Measurements from ENCODE around the gene ANGPTL7. TPM values are rescaled to one million over a fixed set of nuclear protein-coding genes. Genes with fewer than 3 reads are reported as not detected.

ANGPTL7 gene
- total RNA-seq, 2 experiments from 2014 or later = not detected

DNA sequence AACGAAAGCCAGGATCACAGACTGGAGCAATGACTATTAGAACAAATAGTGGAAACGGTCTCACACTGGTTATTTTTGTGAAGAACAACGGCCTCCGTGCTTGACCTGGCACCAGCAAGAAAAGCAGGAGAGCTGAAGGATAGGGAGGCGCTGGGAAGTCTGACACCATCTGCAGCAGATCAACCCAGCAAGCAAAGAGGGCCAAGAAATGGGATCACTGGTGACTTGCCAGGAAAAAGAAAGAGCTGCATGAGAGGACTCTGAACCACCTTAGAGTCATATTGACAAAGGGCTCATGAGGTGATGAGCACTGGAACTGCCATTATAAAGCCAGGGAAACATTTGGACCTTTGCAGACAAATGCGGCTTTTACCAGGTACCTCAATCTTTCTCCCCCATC is 48.2 kb downstream of the ANGPTL7 start:
- peak overlapping the region; percentile 55 for H3K27ac Mint-ChIP-seq
- TF ChIP-seq, protein P1, sequence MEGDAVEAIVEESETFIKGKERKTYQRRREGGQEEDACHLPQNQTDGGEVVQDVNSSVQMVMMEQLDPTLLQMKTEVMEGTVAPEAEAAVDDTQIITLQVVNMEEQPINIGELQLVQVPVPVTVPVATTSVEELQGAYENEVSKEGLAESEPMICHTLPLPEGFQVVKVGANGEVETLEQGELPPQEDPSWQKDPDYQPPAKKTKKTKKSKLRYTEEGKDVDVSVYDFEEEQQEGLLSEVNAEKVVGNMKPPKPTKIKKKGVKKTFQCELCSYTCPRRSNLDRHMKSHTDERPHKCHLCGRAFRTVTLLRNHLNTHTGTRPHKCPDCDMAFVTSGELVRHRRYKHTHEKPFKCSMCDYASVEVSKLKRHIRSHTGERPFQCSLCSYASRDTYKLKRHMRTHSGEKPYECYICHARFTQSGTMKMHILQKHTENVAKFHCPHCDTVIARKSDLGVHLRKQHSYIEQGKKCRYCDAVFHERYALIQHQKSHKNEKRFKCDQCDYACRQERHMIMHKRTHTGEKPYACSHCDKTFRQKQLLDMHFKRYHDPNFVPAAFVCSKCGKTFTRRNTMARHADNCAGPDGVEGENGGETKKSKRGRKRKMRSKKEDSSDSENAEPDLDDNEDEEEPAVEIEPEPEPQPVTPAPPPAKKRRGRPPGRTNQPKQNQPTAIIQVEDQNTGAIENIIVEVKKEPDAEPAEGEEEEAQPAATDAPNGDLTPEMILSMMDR (IDR thresholded peaks at IDR 0.05) = no peak
- POLR2A ChIA-PET = interaction anchor here (1.1 kb wide), 1 partner anchor 139 kb away, joined by 3 read pairs; no protein-coding TSS in a partner anchor

DNA sequence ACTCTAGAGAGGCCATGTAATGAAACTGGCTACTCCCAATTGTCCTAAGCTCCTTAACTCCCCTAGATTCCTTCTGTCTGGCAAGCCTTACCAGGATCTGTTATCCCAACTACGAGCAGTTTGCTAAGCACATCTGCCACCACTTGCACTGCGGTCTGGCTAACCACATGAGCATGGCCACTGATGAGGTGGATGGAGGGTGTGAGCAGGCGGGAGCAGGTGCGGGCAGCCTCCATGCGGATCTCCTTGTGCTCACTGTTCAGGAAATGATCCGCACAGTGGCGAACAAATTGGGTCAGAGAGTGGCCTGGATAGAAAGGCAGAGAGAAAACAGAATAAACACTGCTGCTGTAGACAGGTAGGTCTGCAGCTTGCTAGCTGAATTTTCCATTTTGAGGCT is 49.2 kb downstream of the ANGPTL7 start:
- TF ChIP-seq, protein P1 (IDR thresholded peaks at IDR 0.05) = no peak
- no peak overlapping the region for H3K27ac Mint-ChIP-seq
- ATAC-seq (no peak), DNase-seq (no peak)
- no peaks in the 10 kb centered on the region for H3K9me3 Mint-ChIP-seq
- intact Hi-C loops (cut with micrococcal nuclease) = no loop called here
- H3K4me3 Mint-ChIP-seq = no peak overlapping the region
- H3K27me3 Mint-ChIP-seq = no peaks in the 10 kb centered on the region
- ChIA-PET CTCF (interaction anchor here (1.1 to 1.6 kb wide), 2 partner anchors 24 to 200 kb away, joined by 3 to 4 read pairs; partner anchors contain the start of gene MTOR), POLR2A (no interaction called here)
- peaks cover 33% of the 10 kb centered on the region for H3K36me3 Mint-ChIP-seq (ENCODE audit: low read depth)
- H3K4me1 Mint-ChIP-seq (ENCODE audit: low read depth) = peaks cover 8% of the 10 kb centered on the region

More for the DNA sequence above, 48.2 kb downstream of the ANGPTL7 start:
- Mint-ChIP-seq H3K36me3 (ENCODE audit: low read depth) (peaks cover 38% of the 10 kb centered on the region), H3K4me3 (no peak overlapping the region), H3K4me1 (ENCODE audit: low read depth) (peaks cover 8% of the 10 kb centered on the region), H3K9me3 (no peaks in the 10 kb centered on the region), H3K27me3 (no peaks in the 10 kb centered on the region)
- no peak for DNase-seq
- intact Hi-C loops (cut with micrococcal nuclease) = no loop called here
- ATAC-seq = no peak
- CTCF ChIA-PET = interaction anchor here (1.1 to 1.6 kb wide), 3 partner anchors 25 to 200 kb away, joined by 3 to 4 read pairs (median 3); partner anchors contain the start of gene MTOR

DNA sequence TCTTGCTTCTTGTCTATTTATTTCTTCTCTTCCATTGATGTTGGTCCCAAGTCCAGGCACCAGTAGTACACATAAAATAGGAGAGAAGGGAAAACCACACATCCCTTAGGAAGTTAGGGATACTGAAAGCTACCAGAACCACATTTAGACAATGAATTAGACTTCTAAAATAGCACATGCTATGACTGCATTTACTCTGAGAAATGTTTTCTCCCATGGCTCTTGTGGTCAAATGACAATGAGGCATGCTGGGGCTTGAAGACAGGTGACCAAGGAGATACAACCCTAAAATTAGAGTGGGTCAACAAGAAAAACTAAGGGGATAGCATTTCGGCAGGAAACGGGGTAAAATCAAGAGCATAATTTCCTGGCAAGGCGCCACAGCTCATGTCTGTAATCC is 56.1 kb downstream of the ANGPTL7 start:
- intact Hi-C loops (cut with micrococcal nuclease) = no loop called here
- ATAC-seq = no peak
- peaks cover 3% of the 10 kb centered on the region for H3K4me1 Mint-ChIP-seq (ENCODE audit: low read depth)
- no peak overlapping the region for H3K4me3 Mint-ChIP-seq
- peaks cover 17% of the 10 kb centered on the region for H3K36me3 Mint-ChIP-seq (ENCODE audit: low read depth)
- peak overlapping the region; percentile 8 for H3K27ac Mint-ChIP-seq
- H3K27me3 Mint-ChIP-seq = no peaks in the 10 kb centered on the region
- ChIA-PET POLR2A (interaction anchor here (1.3 kb wide), 1 partner anchor 17 kb away, joined by 5 read pairs; the partner anchor contains the start of gene MTOR), CTCF (interaction anchor here (1.2 to 1.8 kb wide), 4 partner anchors 18 to 400 kb away, joined by 4 to 6 read pairs (median 5); no protein-coding TSS in a partner anchor)
- DNase-seq = no peak
- no peaks in the 10 kb centered on the region for H3K9me3 Mint-ChIP-seq
- TF ChIP-seq, protein P1 (IDR thresholded peaks at IDR 0.05) = no peak

Other genes with a start within 250 kb of the ANGPTL7 start
- gene TARDBP, start 176.7 kb upstream of the ANGPTL7 start, total RNA-seq = 100 to 1,000 TPM; 152 to 163 TPM
- gene MASP2, start 142.1 kb upstream of the ANGPTL7 start, total RNA-seq = not detected
- gene SRM, start 129.3 kb upstream of the ANGPTL7 start, total RNA-seq = 100 to 1,000 TPM; 240 TPM
- gene EXOSC10, start 89.5 kb upstream of the ANGPTL7 start, total RNA-seq = 10 to 100 TPM; 66.6 to 69.8 TPM
- 10 to 100 TPM; 34.7 to 36.8 TPM for gene MTOR, start 73.2 kb downstream of the ANGPTL7 start, total RNA-seq
- gene UBIAD1, start 83.8 kb downstream of the ANGPTL7 start, total RNA-seq = 10 to 100 TPM; 24.0 to 26.2 TPM

Data from activated CD8-positive, alpha-beta T cell treated with anti-CD3 and anti-CD28 coated beads for 36 hours (primary cell).